HG02588 (cell line): ENCODE results near the gene CFAP251.
"Not testable (repeated sequence)": the region's sequence is repeated elsewhere in the genome, so short reads cannot be mapped to it uniquely, and the experiment has no call there.

Experiments used
- ATAC-seq: cut with Tn5 transposase; IDR thresholded peaks from one replicate; pipeline ENCODE4 v1.9.1; 2021; ENCODE audit warnings: mild to moderate bottlenecking, moderate library complexity; ENCODE audit not compliant: unreplicated experiment

The CFAP251 gene

DNA sequence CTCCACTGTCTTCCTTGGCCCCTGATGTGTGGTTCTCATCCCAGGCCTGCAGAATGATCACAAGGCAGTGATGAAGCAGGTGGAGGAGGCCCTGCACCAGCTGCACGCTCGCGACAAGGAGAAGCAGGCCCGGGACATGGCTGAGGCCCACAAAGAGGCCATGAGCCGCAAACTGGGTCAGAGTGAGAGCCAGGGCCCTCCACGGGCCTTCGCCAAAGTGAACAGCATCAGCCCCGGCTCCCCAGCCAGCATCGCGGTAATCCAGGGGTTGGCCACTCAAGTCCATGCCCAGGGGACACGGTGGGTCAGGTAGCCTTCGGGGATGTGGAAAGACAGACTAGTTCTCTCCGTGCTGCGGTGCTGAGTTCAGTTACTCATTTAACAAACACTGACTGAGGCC lies 18.8 kb upstream of the CFAP251 start:
- no peak for ATAC-seq

GRCh38 chr12:121903202-121903601 lies 15.2 kb upstream of the CFAP251 start:
- no peak for ATAC-seq

DNA sequence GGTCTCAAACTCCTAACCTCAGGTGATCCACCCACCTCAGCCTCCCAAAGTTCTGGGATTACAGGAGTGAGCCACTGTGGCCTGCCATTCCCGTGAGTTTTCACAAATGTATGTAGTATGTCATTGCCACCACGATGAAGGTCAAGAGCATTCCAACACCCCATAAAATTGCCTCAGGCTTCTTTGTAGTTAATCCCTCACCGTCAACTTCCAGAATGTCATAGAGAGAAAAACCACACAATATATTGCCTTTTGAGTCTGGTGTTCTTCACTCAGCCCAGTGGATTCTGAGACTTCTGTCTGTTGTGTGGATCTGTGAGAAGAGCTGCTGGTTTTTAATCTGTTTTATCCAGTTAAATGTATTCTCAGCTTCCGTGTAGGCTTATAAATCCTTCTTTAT lies 12.6 kb upstream of the CFAP251 start:
- ATAC-seq = no peak

GRCh38 chr12:121908702-121909101 lies 9.7 kb upstream of the CFAP251 start:
- no peak for ATAC-seq

DNA sequence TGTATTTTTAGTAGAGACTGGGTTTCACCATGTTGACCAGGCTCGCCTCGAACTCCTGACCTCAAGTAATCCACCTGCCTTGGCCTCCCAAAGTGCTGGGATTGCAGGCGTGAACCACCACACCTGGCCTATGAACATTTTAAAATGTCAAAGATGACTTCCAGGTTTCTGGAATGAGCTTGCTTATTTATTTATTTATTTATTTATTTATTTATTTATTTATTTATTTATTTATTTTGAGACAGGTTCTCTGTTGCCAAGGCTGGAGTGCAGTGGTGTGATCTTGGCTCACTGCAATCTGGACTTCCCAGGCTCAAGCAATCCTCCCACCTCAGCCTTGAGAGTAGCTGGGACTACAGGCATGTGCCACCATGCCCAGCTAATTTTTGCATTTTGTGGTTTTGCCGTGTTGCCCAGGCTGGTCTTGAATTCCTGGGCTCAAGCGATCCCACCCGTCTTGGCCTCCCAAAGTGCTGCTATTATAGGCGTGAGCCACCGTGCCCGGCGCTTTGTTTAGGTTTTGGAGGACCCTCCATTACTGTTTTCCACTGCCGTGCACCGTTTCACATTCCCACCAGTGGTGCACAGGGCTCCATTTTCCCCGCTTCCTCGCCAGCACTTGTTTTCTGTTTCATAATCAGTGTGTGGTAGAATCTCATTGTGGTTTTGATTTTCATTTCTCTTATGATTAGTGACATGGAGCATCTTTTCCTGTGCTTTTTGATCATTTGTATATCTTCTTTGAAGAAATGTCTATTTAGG lies 6.4 kb upstream of the CFAP251 start:
- no peak for ATAC-seq

DNA sequence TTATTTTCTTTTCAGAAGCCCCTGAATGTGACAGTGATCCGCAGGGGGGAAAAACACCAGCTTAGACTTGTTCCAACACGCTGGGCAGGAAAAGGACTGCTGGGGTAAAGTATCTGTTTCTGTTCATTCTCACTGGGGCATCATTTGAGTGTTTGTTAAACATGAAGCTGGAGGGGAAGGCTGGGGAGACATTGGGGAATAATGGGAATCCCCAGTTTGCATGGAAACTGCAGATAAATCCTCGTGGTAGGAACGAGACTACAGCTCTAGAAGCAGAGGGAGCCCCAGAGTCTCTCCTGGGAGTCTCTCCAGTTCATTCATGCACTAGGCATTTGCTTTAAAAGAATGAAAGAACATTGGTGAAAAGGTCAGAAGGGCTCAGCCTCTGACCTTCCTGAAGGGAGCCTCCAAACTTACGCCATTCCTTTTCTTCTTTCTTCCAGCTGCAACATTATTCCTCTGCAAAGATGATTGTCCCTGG lies 2.5 kb upstream of the CFAP251 start:
- ATAC-seq = no peak

GRCh38 chr12:121916719-121917118 lies 1.7 kb upstream of the CFAP251 start:
- no peak for ATAC-seq

GRCh38 chr12:121918679-121919038 lies 267 bp downstream of the CFAP251 start:
- ATAC-seq = peak; percentile 23

DNA sequence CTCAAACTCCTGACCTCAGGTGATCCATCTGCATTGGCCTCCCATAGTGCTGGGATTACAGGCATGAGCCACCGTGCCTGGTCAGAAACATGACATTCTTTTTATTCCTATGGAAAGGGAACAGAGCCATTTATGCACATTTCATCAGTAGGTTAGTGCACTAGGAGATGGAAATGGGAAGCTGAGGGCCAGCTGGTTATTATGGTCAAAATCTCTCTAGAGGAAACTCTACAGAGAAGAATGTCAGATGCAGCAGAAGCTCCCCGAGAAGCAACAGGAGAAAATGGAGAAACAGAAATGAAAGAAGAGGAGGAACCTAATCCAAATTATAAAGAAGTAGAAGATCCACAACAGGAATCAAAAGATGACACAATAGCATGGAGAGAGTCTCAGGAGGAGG lies 2.7 kb downstream of the CFAP251 start:
- ATAC-seq = no peak

DNA sequence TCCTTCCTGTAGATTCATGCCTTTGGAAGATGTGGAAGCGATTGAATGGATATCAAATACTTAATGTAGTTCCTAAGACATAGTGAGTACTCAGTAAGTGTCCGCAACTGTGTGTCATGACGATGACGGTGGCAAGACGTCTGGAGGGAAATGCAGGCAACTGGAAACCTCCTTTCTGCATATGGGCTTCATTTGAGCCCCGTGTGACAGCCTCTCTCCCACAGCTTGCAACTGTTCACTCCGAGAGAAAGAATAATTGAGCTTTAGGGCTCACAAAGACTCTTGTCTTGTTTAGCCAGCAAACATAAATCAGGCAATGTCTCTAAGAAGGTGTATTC lies 6.9 kb downstream of the CFAP251 start:
- no peak for ATAC-seq

GRCh38 chr12:121926874-121927706 lies 8.7 kb downstream of the CFAP251 start:
- ATAC-seq = no peak

DNA sequence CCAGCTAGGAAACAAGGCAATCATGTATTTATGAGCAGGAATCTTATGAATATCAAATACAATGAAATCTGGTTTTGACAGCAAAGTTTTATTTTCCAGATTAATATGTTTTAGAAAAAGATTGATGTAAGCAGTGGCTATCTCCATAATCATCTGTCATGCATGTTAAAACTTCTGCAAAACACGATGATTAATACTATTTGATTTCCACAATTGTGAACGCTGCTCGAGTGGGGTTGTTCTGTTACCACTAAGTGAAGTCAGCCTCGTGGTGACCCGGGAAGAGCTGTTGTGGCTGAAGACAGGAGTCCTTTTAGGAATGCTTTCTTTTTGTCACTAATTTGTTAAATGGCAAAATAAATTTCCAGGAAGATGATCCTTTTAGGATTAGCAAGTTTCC lies 9.4 kb downstream of the CFAP251 start:
- no peak for ATAC-seq

DNA sequence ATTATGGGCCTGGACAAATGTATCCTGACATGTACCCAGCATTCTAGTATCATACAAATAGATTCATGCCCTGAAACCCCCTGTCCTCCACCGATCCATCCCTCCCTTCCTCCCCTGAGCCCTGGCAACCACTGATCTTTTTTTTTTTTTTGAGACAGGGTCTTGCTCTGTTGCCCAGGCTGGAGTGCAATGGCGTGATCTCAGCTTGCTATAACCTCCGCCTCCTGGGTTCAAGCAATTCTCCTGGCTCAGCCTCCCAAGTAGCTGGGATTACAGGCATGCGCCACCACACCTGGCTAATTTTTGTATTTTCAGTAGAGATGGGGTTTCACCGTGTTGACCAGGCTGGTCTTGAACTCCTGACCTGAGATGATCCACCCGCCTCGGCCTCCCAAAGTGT lies 11.2 kb downstream of the CFAP251 start:
- not testable (repeated sequence) for ATAC-seq

- ATAC-seq = no peak
Measured at GRCh38 chr12:121930862-121931261, 12.5 kb downstream of the CFAP251 start.

- ATAC-seq = no peak
Measured at GRCh38 chr12:121932176-121932536, 13.8 kb downstream of the CFAP251 start.

- ATAC-seq = no peak
Measured at GRCh38 chr12:121932914-121933521, 14.6 kb downstream of the CFAP251 start.

DNA sequence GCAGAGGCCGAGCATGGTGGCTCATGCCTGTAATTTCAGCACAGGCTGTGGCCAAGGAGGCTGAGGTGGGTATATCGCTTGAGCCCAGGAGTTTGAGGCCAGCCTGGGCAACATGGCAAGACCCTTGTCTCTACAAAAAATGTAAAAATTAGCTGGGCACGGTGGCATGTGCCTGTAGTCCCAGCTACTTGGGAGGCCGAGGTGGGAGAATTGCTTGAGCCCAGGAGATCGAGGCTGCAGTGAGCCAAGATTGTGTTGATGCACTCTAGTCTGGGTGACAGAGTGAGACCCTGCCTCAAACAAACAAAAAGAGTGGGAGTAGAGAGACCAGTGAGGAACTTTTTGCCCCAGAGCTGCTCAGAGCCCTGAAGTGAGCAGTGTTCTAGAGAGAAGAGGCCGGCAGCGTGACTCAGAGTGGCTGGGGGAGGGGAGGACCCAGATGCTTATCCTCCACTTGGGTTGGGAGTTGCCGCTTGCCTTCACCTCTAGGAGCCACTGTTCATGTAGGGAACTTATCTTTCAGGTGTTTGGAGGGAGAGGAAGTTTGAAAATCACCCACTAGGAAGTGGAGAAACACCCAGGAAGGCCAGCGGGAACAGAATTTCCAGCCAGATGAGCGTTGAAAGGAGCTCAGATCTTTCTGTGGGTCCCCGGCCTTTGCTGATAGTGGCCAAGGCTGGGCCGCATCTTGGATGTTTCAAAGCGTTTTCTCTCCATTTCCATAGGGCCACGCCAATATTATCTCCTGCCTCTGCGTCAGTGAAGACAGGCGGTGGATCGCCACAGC lies 15.3 kb downstream of the CFAP251 start:
- no peak for ATAC-seq

- ATAC-seq = no peak
Measured at GRCh38 chr12:121934309-121934664, 15.9 kb downstream of the CFAP251 start.

- no peak for ATAC-seq
Measured at GRCh38 chr12:121937654-121938053, 19.3 kb downstream of the CFAP251 start.

DNA sequence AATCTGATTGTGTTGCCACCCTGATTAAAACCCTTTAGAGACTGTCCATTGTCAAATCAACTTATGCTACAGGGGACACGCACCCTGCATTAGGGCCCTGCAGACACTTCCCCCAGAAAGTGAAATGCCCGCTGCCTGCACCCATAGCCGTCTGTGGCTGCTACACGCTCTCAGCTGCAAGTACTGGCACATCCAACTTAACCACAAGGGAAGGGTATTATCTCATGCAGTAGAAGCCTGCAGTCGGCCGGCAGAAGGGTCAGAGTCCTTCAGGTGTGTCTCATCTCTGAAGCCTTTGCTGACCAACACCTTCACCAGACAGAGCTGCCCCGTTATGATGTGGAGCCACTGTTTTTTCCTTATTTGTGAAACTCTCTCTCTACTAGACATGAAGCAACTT lies 20.8 kb downstream of the CFAP251 start:
- peak; percentile 46 for ATAC-seq
